Ovary (tissue), 3 donors: ENCODE results near the gene SPAM1.

Source experiments
- CTCF ChIP-seq, 3 donors: fragments of 450-650 bp in 2 of 3; fragments of 200-600 bp in 1 of 3; IDR thresholded peaks; one replicate each; pipeline versions ENCODE4 v1.5.1 to v1.8.0; 2016 to 2022; ENCODE audit warnings: antibody characterized with exemption in 3 of 3, mild to moderate bottlenecking in 1 of 3
- EP300 ChIP-seq: sonication (generic); formaldehyde crosslinking; IDR thresholded peaks from one replicate; pipeline ENCODE4 v1.6.1; 2017; ENCODE audit warnings: antibody characterized with exemption
- POLR2A ChIP-seq: fragments of 450-650 bp; IDR thresholded peaks from one replicate; pipeline ENCODE4 v1.6.1; 2017; ENCODE audit warnings: antibody characterized with exemption, mild to moderate bottlenecking, moderate library complexity
- donor health status: DM: no; HTN: no; CAD: no.

GRCh38 chr7:123999703-124000102, 74.7 kb downstream of the SPAM1 start:
- TF ChIP-seq EP300 (no peak), CTCF (IDR thresholded peaks at IDR 0.05) (no peak), POLR2A (no peak)
